CD4-positive, alpha-beta T cell treated with Interferon alpha-2 for 1 hour (primary cell): Measurements from ENCODE around the gene PERM1.
"Not testable (repeated sequence)": the region's sequence is repeated elsewhere in the genome, so short reads cannot be mapped to it uniquely, and the experiment has no call there.

ENCODE experiments used
- DNase-seq, 2 donors: peaks; one replicate each; pipeline ENCODE4 v3.0.0-alpha.2; 2020 to 2022

Gene PERM1

GRCh38 chr1:997993-998744, 16.3 kb upstream of the PERM1 start:
- DNase-seq, result no peak

- no peak for DNase-seq
Measured at GRCh38 chr1:997713-997992, 15.8 kb upstream of the PERM1 start.

- no peak for DNase-seq
Measured at GRCh38 chr1:996851-997712, 15.2 kb upstream of the PERM1 start.

GRCh38 chr1:995665-996633, 14.1 kb upstream of the PERM1 start:
- no peak for DNase-seq

GRCh38 chr1:994546-994945, 12.7 kb upstream of the PERM1 start:
- not testable (repeated sequence) for DNase-seq

- no peak for DNase-seq
Measured at GRCh38 chr1:993379-993995, 11.6 kb upstream of the PERM1 start.

GRCh38 chr1:992362-992761, 10.5 kb upstream of the PERM1 start:
- DNase-seq, result no peak

GRCh38 chr1:991895-992294, 10.0 kb upstream of the PERM1 start:
- DNase-seq, result no peak

GRCh38 chr1:991275-991674, 9.4 kb upstream of the PERM1 start:
- not testable (repeated sequence) for DNase-seq

GRCh38 chr1:988061-988460, 6.2 kb upstream of the PERM1 start:
- not testable (repeated sequence) for DNase-seq

GRCh38 chr1:985126-985525, 3.2 kb upstream of the PERM1 start:
- no peak for DNase-seq

GRCh38 chr1:984476-984814, 2.6 kb upstream of the PERM1 start:
- DNase-seq, result no peak

- DNase-seq, result peak; percentile 48 to 64
Measured at GRCh38 chr1:983798-984475, 2.0 kb upstream of the PERM1 start.

GRCh38 chr1:982765-983436, 1.0 kb upstream of the PERM1 start:
- DNase-seq, result no peak

- no peak for DNase-seq
Measured at GRCh38 chr1:981491-981954, 370 bp downstream of the PERM1 start.

- no peak for DNase-seq
Measured at GRCh38 chr1:980602-981395, 1.1 kb downstream of the PERM1 start.

GRCh38 chr1:980137-980571, 1.7 kb downstream of the PERM1 start:
- no peak for DNase-seq

GRCh38 chr1:979744-980072, 2.2 kb downstream of the PERM1 start:
- DNase-seq, result no peak

- DNase-seq, result no peak
Measured at GRCh38 chr1:978835-979743, 2.8 kb downstream of the PERM1 start.
